MM.1S (cell line): Measurements from ENCODE around the gene SPIB.

Experiments used
- CTCF ChIP-seq: fragments of 300-600 bp; sonication (generic); IDR thresholded peaks from 2 replicates; pipeline ENCODE4 v1.5.1; 2016; ENCODE audit warnings: antibody characterized with exemption, low read length, mixed read lengths
- EZH2 ChIP-seq: fragments of 300-600 bp; sonication (generic); optimal IDR thresholded peaks from 2 replicates; pipeline ENCODE3; 2017; ENCODE audit warnings: low read depth, mild to moderate bottlenecking, antibody characterized with exemption, low read length, mixed read lengths

GRCh38 chr19:50457300-50457699 is 38.6 kb downstream of the SPIB start:
- no peak for TF ChIP-seq CTCF
- TF ChIP-seq EZH2 = no peak
